Measurements from ENCODE around the gene ZNF394.

Gene ZNF394

GRCh38 chr7:99489235-99489634 is 10.8 kb downstream of the ZNF394 start:
- H3K4me3 ChIP-seq (ENCODE audit: low read length), result no peak overlapping the region
- no peaks in the 10 kb centered on the region for H3K4me1 ChIP-seq (ENCODE audit: control insufficient read depth, low read depth, low read length)
- no peak overlapping the region for H3K9ac ChIP-seq (ENCODE audit: low read length)
- H3K27ac ChIP-seq (ENCODE audit: low read length), result no peak overlapping the region
- peaks cover 3% of the 10 kb centered on the region for H3K9me3 ChIP-seq (ENCODE audit: control insufficient read depth, low read depth, low read length)
- H3K27me3 ChIP-seq (ENCODE audit: control insufficient read depth, insufficient read depth, low read length), result no peaks in the 10 kb centered on the region
- H3K36me3 ChIP-seq (ENCODE audit: control insufficient read depth, low read depth, low read length), result peaks cover 15% of the 10 kb centered on the region

- H3K9me3 ChIP-seq (ENCODE audit: control insufficient read depth, low read depth, low read length), result no peaks in the 10 kb centered on the region
- H3K9ac ChIP-seq (ENCODE audit: low read length), result no peak overlapping the region
- no peak overlapping the region for H3K27ac ChIP-seq (ENCODE audit: low read length)
- H3K4me3 ChIP-seq (ENCODE audit: low read length), result no peak overlapping the region
- peaks cover 15% of the 10 kb centered on the region for H3K36me3 ChIP-seq (ENCODE audit: control insufficient read depth, low read depth, low read length)
- no peaks in the 10 kb centered on the region for H3K4me1 ChIP-seq (ENCODE audit: control insufficient read depth, low read depth, low read length)
- H3K27me3 ChIP-seq (ENCODE audit: control insufficient read depth, insufficient read depth, low read length), result no peaks in the 10 kb centered on the region
These were observed 15.0 kb downstream of the ZNF394 start for GRCh38 chr7:99485094-99485493.

- peaks cover 36% of the 10 kb centered on the region for H3K36me3 ChIP-seq (ENCODE audit: control insufficient read depth, low read depth, low read length)
- peaks cover 3% of the 10 kb centered on the region for H3K4me1 ChIP-seq (ENCODE audit: control insufficient read depth, low read depth, low read length)
- no peaks in the 10 kb centered on the region for H3K9me3 ChIP-seq (ENCODE audit: control insufficient read depth, low read depth, low read length)
- H3K4me3 ChIP-seq (ENCODE audit: low read length), result no peak overlapping the region
- H3K9ac ChIP-seq (ENCODE audit: low read length), result no peak overlapping the region
- H3K27ac ChIP-seq (ENCODE audit: low read length), result no peak overlapping the region
- no peaks in the 10 kb centered on the region for H3K27me3 ChIP-seq (ENCODE audit: control insufficient read depth, insufficient read depth, low read length)
These were observed 21.3 kb downstream of the ZNF394 start for GRCh38 chr7:99478464-99479440.

- Histone ChIP-seq H3K27me3 (ENCODE audit: control insufficient read depth, insufficient read depth, low read length) (no peaks in the 10 kb centered on the region), H3K4me1 (ENCODE audit: control insufficient read depth, low read depth, low read length) (peaks cover 4% of the 10 kb centered on the region), H3K4me3 (ENCODE audit: low read length) (no peak overlapping the region), H3K36me3 (ENCODE audit: control insufficient read depth, low read depth, low read length) (peaks cover 28% of the 10 kb centered on the region), H3K9me3 (ENCODE audit: control insufficient read depth, low read depth, low read length) (no peaks in the 10 kb centered on the region), H3K27ac (ENCODE audit: low read length) (no peak overlapping the region), H3K9ac (ENCODE audit: low read length) (no peak overlapping the region)
These were observed 24.0 kb downstream of the ZNF394 start for GRCh38 chr7:99476107-99476506.

GRCh38 chr7:99473315-99473596 is 26.8 kb downstream of the ZNF394 start:
- Histone ChIP-seq H3K27ac (ENCODE audit: low read length) (peak overlapping the region; percentile 77), H3K9ac (ENCODE audit: low read length) (peak overlapping the region; percentile 88), H3K27me3 (ENCODE audit: control insufficient read depth, insufficient read depth, low read length) (no peaks in the 10 kb centered on the region), H3K36me3 (ENCODE audit: control insufficient read depth, low read depth, low read length) (peaks cover 8% of the 10 kb centered on the region), H3K9me3 (ENCODE audit: control insufficient read depth, low read depth, low read length) (no peaks in the 10 kb centered on the region), H3K4me3 (ENCODE audit: low read length) (peak overlapping the region; percentile 98), H3K4me1 (ENCODE audit: control insufficient read depth, low read depth, low read length) (peaks cover 4% of the 10 kb centered on the region)

- Histone ChIP-seq H3K9ac (ENCODE audit: low read length) (peak within 1 kb of the TSS; percentile 88), H3K36me3 (ENCODE audit: control insufficient read depth, low read depth, low read length) (peaks cover 5% of the 10 kb centered on the region), H3K9me3 (ENCODE audit: control insufficient read depth, low read depth, low read length) (no peaks in the 10 kb centered on the region), H3K27me3 (ENCODE audit: control insufficient read depth, insufficient read depth, low read length) (no peaks in the 10 kb centered on the region), H3K4me3 (ENCODE audit: low read length) (peak within 1 kb of the TSS; percentile 98), H3K4me1 (ENCODE audit: control insufficient read depth, low read depth, low read length) (peaks cover 4% of the 10 kb centered on the region), H3K27ac (ENCODE audit: low read length) (peak within 1 kb of the TSS; percentile 86)
These were observed 27.3 kb downstream of the ZNF394 start, which contains the start of gene ZNF789 for GRCh38 chr7:99472561-99473314. Gene ZNF789 (plus strand): TSS chr7:99472890. CDS start chr7:99476457, 3,567 bp downstream.

GRCh38 chr7:99469381-99470065 is 30.6 kb downstream of the ZNF394 start:
- Histone ChIP-seq H3K27ac (ENCODE audit: low read length) (no peak overlapping the region), H3K36me3 (ENCODE audit: control insufficient read depth, low read depth, low read length) (no peaks in the 10 kb centered on the region), H3K4me1 (ENCODE audit: control insufficient read depth, low read depth, low read length) (peaks cover 4% of the 10 kb centered on the region), H3K9me3 (ENCODE audit: control insufficient read depth, low read depth, low read length) (no peaks in the 10 kb centered on the region), H3K27me3 (ENCODE audit: control insufficient read depth, insufficient read depth, low read length) (no peaks in the 10 kb centered on the region), H3K9ac (ENCODE audit: low read length) (no peak overlapping the region), H3K4me3 (ENCODE audit: low read length) (no peak overlapping the region)

GRCh38 chr7:99468336-99468918 is 31.7 kb downstream of the ZNF394 start:
- H3K9me3 ChIP-seq (ENCODE audit: control insufficient read depth, low read depth, low read length), result no peaks in the 10 kb centered on the region
- no peaks in the 10 kb centered on the region for H3K27me3 ChIP-seq (ENCODE audit: control insufficient read depth, insufficient read depth, low read length)
- no peak overlapping the region for H3K27ac ChIP-seq (ENCODE audit: low read length)
- H3K36me3 ChIP-seq (ENCODE audit: control insufficient read depth, low read depth, low read length), result peaks cover 5% of the 10 kb centered on the region
- no peaks in the 10 kb centered on the region for H3K4me1 ChIP-seq (ENCODE audit: control insufficient read depth, low read depth, low read length)
- no peak overlapping the region for H3K9ac ChIP-seq (ENCODE audit: low read length)
- H3K4me3 ChIP-seq (ENCODE audit: low read length), result no peak overlapping the region

- Histone ChIP-seq H3K27me3 (ENCODE audit: control insufficient read depth, insufficient read depth, low read length) (no peaks in the 10 kb centered on the region), H3K4me1 (ENCODE audit: control insufficient read depth, low read depth, low read length) (no peaks in the 10 kb centered on the region), H3K4me3 (ENCODE audit: low read length) (peak overlapping the region; percentile 88), H3K36me3 (ENCODE audit: control insufficient read depth, low read depth, low read length) (peaks cover 11% of the 10 kb centered on the region), H3K9ac (ENCODE audit: low read length) (peak overlapping the region; percentile 87), H3K9me3 (ENCODE audit: control insufficient read depth, low read depth, low read length) (no peaks in the 10 kb centered on the region), H3K27ac (ENCODE audit: low read length) (peak overlapping the region; percentile 73)
These were observed 34.7 kb downstream of the ZNF394 start for GRCh38 chr7:99465421-99465768.

GRCh38 chr7:99461221-99461620 is 38.9 kb downstream of the ZNF394 start:
- H3K4me3 ChIP-seq (ENCODE audit: low read length), result no peak overlapping the region
- H3K9ac ChIP-seq (ENCODE audit: low read length), result no peak overlapping the region
- H3K4me1 ChIP-seq (ENCODE audit: control insufficient read depth, low read depth, low read length), result no peaks in the 10 kb centered on the region
- no peak overlapping the region for H3K27ac ChIP-seq (ENCODE audit: low read length)
- H3K27me3 ChIP-seq (ENCODE audit: control insufficient read depth, insufficient read depth, low read length), result no peaks in the 10 kb centered on the region
- no peaks in the 10 kb centered on the region for H3K9me3 ChIP-seq (ENCODE audit: control insufficient read depth, low read depth, low read length)
- H3K36me3 ChIP-seq (ENCODE audit: control insufficient read depth, low read depth, low read length), result peaks cover 38% of the 10 kb centered on the region

GRCh38 chr7:99460651-99461050 is 39.4 kb downstream of the ZNF394 start:
- Histone ChIP-seq H3K9me3 (ENCODE audit: control insufficient read depth, low read depth, low read length) (no peaks in the 10 kb centered on the region), H3K4me3 (ENCODE audit: low read length) (no peak overlapping the region), H3K9ac (ENCODE audit: low read length) (no peak overlapping the region), H3K4me1 (ENCODE audit: control insufficient read depth, low read depth, low read length) (no peaks in the 10 kb centered on the region), H3K36me3 (ENCODE audit: control insufficient read depth, low read depth, low read length) (peaks cover 41% of the 10 kb centered on the region), H3K27me3 (ENCODE audit: control insufficient read depth, insufficient read depth, low read length) (no peaks in the 10 kb centered on the region), H3K27ac (ENCODE audit: low read length) (no peak overlapping the region)

Data from iPS-18a (cell line).